Activated T-cell treated with anti-CD3 and anti-CD28 coated beads, Interleukin-2, amount 50 U/mL, for 4 hours (primary cell): ENCODE data around the gene POU5F1. TPM values are rescaled to one million over a fixed set of nuclear protein-coding genes. Genes with fewer than 3 reads are reported as not detected.
"Not testable (repeated sequence)": the region's sequence is repeated elsewhere in the genome, so short reads cannot be mapped to it uniquely, and the experiment has no call there.

Source experiments
- ATAC-seq, 2 donors: fragments of 200-7000 bp; cut with Tn5 transposase; one replicate each; pipeline ENCODE4 v1.10.0; 2021
- DNase-seq: peaks from one replicate; pipeline ENCODE4 v3.0.0-alpha.2; 2020
- H3K27me3 Mint-ChIP-seq: one replicate; pipeline ENCODE4 v1.8.0; 2021; ENCODE audit warnings: low read depth, mixed read lengths
- H3K36me3 Mint-ChIP-seq: one replicate; pipeline ENCODE4 v1.8.0; 2022; ENCODE audit warnings: mixed read lengths; ENCODE audit not compliant: insufficient read depth
- H3K4me1 Mint-ChIP-seq: one replicate; pipeline ENCODE4 v1.8.0; 2021; ENCODE audit warnings: low read depth, mixed read lengths
- H3K4me3 Mint-ChIP-seq: one replicate; pipeline ENCODE4 v1.8.0; 2021; ENCODE audit warnings: mild to moderate bottlenecking, moderate library complexity, mixed read lengths
- H3K9me3 Mint-ChIP-seq: one replicate; pipeline ENCODE4 v1.8.0; 2021; ENCODE audit warnings: mixed read lengths
- total RNA-seq, 3 donors: library from RNA; stranded (reverse); gene quantifications; one replicate each; pipeline ENCODE4 v1.2.1, GENCODE V29; 2021

POU5F1 gene
- 1 to 10 TPM in 2 of 3 donors, under 1 TPM in 1; 0.63 to 1.4 (median 1.0) TPM for total RNA-seq

- H3K36me3 Mint-ChIP-seq: no peaks in the 10 kb centered on the region
- no peaks in the 10 kb centered on the region for H3K4me1 Mint-ChIP-seq
- H3K27me3 Mint-ChIP-seq: no peaks in the 10 kb centered on the region
- H3K4me3 Mint-ChIP-seq: no peak within 1 kb of the TSS
- no peak for DNase-seq
- ATAC-seq: no peak
- no peaks in the 10 kb centered on the region for H3K9me3 Mint-ChIP-seq
Measured at GRCh38 chr6:31170600-31170881, at the start of gene POU5F1. Gene POU5F1, minus strand, starts transcription at chr6:31170682. Its CDS starts 62 bp downstream, at chr6:31170620.

- no peak overlapping the region for H3K4me3 Mint-ChIP-seq
- no peaks in the 10 kb centered on the region for H3K9me3 Mint-ChIP-seq
- H3K27me3 Mint-ChIP-seq: no peaks in the 10 kb centered on the region
- no peaks in the 10 kb centered on the region for H3K36me3 Mint-ChIP-seq
- ATAC-seq (no peak), DNase-seq (no peak)
- peaks cover 5% of the 10 kb centered on the region for H3K4me1 Mint-ChIP-seq
Measured at GRCh38 chr6:31216208-31216898, 45.9 kb upstream of the POU5F1 start.

- not testable (repeated sequence) for H3K36me3 Mint-ChIP-seq, ATAC-seq, H3K9me3 Mint-ChIP-seq, H3K27me3 Mint-ChIP-seq, DNase-seq, H3K4me3 Mint-ChIP-seq, H3K4me1 Mint-ChIP-seq
Measured at GRCh38 chr6:31215216-31215615, 44.7 kb upstream of the POU5F1 start.

GRCh38 chr6:31214516-31214915 lies 44.0 kb upstream of the POU5F1 start:
- no peaks in the 10 kb centered on the region for H3K9me3 Mint-ChIP-seq
- H3K27me3 Mint-ChIP-seq: no peaks in the 10 kb centered on the region
- H3K4me1 Mint-ChIP-seq: peaks cover 5% of the 10 kb centered on the region
- H3K36me3 Mint-ChIP-seq: no peaks in the 10 kb centered on the region
- no peak overlapping the region for H3K4me3 Mint-ChIP-seq
- DNase-seq (no peak), ATAC-seq (no peak)

GRCh38 chr6:31210741-31211532 lies 40.5 kb upstream of the POU5F1 start:
- Mint-ChIP-seq H3K4me3 (no peak overlapping the region), H3K9me3 (no peaks in the 10 kb centered on the region), H3K4me1 (peaks cover 6% of the 10 kb centered on the region), H3K27me3 (no peaks in the 10 kb centered on the region), H3K36me3 (no peaks in the 10 kb centered on the region)
- no peak for DNase-seq
- ATAC-seq: no peak

GRCh38 chr6:31210123-31210522 lies 39.6 kb upstream of the POU5F1 start:
- Mint-ChIP-seq H3K9me3 (no peaks in the 10 kb centered on the region), H3K4me3 (no peak overlapping the region), H3K27me3 (no peaks in the 10 kb centered on the region), H3K36me3 (no peaks in the 10 kb centered on the region), H3K4me1 (peaks cover 10% of the 10 kb centered on the region)
- DNase-seq: no peak
- no peak for ATAC-seq

- no peaks in the 10 kb centered on the region for H3K27me3 Mint-ChIP-seq
Measured at GRCh38 chr6:31209137-31209536, 38.7 kb upstream of the POU5F1 start.

GRCh38 chr6:31208506-31208905 lies 38.0 kb upstream of the POU5F1 start:
- Mint-ChIP-seq H3K9me3 (no peaks in the 10 kb centered on the region), H3K4me3 (no peak overlapping the region), H3K27me3 (no peaks in the 10 kb centered on the region), H3K36me3 (no peaks in the 10 kb centered on the region), H3K4me1 (peaks cover 24% of the 10 kb centered on the region)
- ATAC-seq: no peak
- DNase-seq: no peak

More at GRCh38 chr6:31209137-31209536, 38.7 kb upstream of the POU5F1 start:
- no peak overlapping the region for H3K4me3 Mint-ChIP-seq
- no peaks in the 10 kb centered on the region for H3K9me3 Mint-ChIP-seq
- H3K4me1 Mint-ChIP-seq: peaks cover 19% of the 10 kb centered on the region
- ATAC-seq (no peak), DNase-seq (no peak)
- H3K36me3 Mint-ChIP-seq: no peaks in the 10 kb centered on the region

- ATAC-seq: no peak
- Mint-ChIP-seq H3K4me1 (peaks cover 49% of the 10 kb centered on the region), H3K4me3 (no peak overlapping the region)
Measured at GRCh38 chr6:31205638-31206037, 35.2 kb upstream of the POU5F1 start.

GRCh38 chr6:31204751-31205145 lies 34.3 kb upstream of the POU5F1 start:
- H3K27me3 Mint-ChIP-seq: no peaks in the 10 kb centered on the region
- H3K36me3 Mint-ChIP-seq: peaks cover 4% of the 10 kb centered on the region
- H3K9me3 Mint-ChIP-seq: no peaks in the 10 kb centered on the region
- no peak for DNase-seq
- H3K4me1 Mint-ChIP-seq: peaks cover 56% of the 10 kb centered on the region
- peak overlapping the region; percentile 84 for H3K4me3 Mint-ChIP-seq
- ATAC-seq: no peak

More at GRCh38 chr6:31205638-31206037, 35.2 kb upstream of the POU5F1 start:
- Mint-ChIP-seq H3K9me3 (no peaks in the 10 kb centered on the region), H3K36me3 (peaks cover 4% of the 10 kb centered on the region), H3K27me3 (no peaks in the 10 kb centered on the region)
- DNase-seq: no peak

GRCh38 chr6:31203345-31203979 lies 33.0 kb upstream of the POU5F1 start:
- Mint-ChIP-seq H3K36me3 (peaks cover 4% of the 10 kb centered on the region), H3K9me3 (no peaks in the 10 kb centered on the region), H3K4me3 (peak overlapping the region; percentile 84), H3K4me1 (peaks cover 69% of the 10 kb centered on the region), H3K27me3 (no peaks in the 10 kb centered on the region)
- peak; percentile 83 to 86 for ATAC-seq
- peak; percentile 52 for DNase-seq

- DNase-seq (no peak), ATAC-seq (no peak)
- peaks cover 67% of the 10 kb centered on the region for H3K4me1 Mint-ChIP-seq
- peak overlapping the region; percentile 84 for H3K4me3 Mint-ChIP-seq
- peaks cover 4% of the 10 kb centered on the region for H3K36me3 Mint-ChIP-seq
- no peaks in the 10 kb centered on the region for H3K27me3 Mint-ChIP-seq
- H3K9me3 Mint-ChIP-seq: no peaks in the 10 kb centered on the region
Measured at GRCh38 chr6:31202259-31203166, 32.0 kb upstream of the POU5F1 start.

- DNase-seq, H3K27me3 Mint-ChIP-seq, H3K9me3 Mint-ChIP-seq, ATAC-seq: not testable (repeated sequence)
- Mint-ChIP-seq H3K4me1 (peaks cover 76% of the 10 kb centered on the region), H3K4me3 (peak overlapping the region; percentile 81), H3K36me3 (peaks cover 14% of the 10 kb centered on the region)
Measured at GRCh38 chr6:31199105-31199452, 28.6 kb upstream of the POU5F1 start.
